HuH-7.5 (cell line): ENCODE data around the gene ZNF426.
"Not testable (repeated sequence)": the region's sequence is repeated elsewhere in the genome, so short reads cannot be mapped to it uniquely, and the experiment has no call there.

Experiments used
- DNase-seq: peaks from one replicate; pipeline ENCODE4 v3.0.0; 2011; ENCODE audit warnings: low spot score

Gene ZNF426

GRCh38 chr19:9538183-9539058 is at the start of gene ZNF426:
TSS of gene ZNF426 (minus strand) at chr19:9538645. CDS start at chr19:9536232, 2,413 bp downstream.
- peak; percentile 65 for DNase-seq

DNA sequence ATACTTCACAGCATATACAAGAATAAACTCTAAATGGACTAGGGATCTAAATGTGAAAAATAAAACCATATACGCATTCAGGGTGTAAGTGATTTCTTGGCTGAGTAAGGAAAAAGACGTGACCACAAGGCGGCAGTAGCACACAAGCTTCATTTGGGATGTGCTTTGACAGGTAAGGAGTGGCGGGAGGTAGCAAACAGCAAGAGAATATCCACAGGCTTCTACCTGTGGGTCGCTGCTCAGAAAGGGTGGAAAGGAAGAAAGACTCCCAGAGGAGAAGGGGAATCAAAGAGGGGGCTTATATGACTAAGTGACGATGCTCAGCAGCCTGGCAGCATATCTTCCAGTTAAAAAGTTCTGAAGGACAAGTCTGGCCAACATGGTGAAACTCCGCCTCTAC is 48.3 kb upstream of the ZNF426 start:
- DNase-seq = peak; percentile 22

DNA sequence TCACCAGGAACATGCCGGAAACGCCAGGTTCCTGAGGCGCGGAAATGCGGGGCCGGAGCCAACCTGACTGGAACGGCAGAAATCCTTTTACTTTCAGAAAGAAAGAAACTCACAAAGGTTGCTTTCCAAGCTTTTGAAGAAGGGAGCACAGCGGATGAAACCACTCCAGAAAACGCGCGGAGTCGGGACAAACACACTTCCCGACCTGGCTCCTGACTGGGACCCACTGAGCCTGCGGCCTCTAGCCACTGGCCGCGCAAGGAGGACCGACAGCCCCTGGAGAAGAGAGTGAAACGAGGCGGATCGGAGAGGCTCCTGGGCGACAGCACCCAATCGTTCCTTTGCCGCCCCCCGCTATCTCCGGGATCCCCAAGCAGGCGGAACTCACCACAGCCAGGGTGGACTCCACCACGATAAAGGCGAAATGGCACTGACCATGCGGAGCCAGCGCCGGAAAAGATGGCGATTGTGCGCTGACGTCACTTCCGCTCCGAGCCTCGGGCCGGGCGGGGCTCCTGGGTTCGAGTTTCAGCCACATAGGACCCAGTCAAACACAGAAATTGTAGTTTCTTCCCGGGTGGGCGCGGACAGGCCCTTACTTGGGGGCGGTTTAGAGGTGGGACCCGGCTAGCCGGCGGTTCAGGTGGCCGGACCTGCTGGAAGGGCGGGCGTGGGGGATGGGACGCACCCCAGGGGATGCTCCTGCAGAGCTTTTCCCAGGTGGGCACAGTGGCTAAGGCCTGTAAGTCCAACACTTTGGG is 45.8 kb upstream of the ZNF426 start, which contains the start of gene ZNF121:
Gene ZNF121 (minus strand): TSS at position 432 of the 761 bp plus-strand sequence. CDS start 16,407 bp downstream, outside the sequence.
- peak; percentile 54 for DNase-seq

- not testable (repeated sequence) for DNase-seq
Observed at GRCh38 chr19:9582081-9582725, 43.8 kb upstream of the ZNF426 start.

GRCh38 chr19:9580728-9581127 is 42.3 kb upstream of the ZNF426 start:
- no peak for DNase-seq

DNA sequence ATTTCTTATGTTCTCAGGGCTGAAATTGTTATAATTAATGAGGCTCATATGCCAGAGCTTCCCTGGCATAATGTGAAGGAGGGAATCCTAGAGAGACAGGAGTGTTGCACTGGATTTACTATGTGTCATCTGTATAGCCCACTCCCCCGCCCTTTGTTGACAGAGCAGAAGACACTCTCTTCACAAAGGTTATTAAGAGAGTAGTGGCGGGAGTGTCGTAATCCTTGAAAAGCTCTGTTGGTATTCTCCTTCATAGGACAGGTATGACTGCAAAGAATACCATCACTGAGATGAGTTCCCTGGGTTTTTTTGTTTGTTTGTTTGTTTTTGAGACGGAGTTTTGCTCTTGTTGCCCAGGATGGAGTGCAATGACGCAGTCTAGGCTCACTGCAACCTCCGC is 31.8 kb upstream of the ZNF426 start:
- DNase-seq = no peak

DNA sequence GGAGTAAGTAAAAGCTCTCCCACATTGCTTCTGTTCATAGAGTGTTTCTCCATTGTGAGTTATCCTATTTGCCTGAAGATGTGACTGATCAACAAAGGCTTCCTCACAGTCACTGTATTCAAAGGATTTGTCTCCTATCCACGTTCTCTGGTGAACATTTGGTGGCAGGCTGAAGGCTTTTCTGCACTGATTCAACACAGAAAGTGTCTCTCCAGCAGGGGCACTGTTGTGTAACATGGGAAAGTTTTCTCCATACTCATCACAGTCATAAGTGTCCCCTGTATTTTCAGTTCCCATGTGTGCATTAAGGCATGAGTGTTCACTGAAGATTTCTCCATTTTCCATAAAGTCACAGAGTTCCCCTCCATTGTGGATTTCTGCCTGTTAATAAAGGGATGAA is 28.3 kb upstream of the ZNF426 start:
- DNase-seq = no peak

DNA sequence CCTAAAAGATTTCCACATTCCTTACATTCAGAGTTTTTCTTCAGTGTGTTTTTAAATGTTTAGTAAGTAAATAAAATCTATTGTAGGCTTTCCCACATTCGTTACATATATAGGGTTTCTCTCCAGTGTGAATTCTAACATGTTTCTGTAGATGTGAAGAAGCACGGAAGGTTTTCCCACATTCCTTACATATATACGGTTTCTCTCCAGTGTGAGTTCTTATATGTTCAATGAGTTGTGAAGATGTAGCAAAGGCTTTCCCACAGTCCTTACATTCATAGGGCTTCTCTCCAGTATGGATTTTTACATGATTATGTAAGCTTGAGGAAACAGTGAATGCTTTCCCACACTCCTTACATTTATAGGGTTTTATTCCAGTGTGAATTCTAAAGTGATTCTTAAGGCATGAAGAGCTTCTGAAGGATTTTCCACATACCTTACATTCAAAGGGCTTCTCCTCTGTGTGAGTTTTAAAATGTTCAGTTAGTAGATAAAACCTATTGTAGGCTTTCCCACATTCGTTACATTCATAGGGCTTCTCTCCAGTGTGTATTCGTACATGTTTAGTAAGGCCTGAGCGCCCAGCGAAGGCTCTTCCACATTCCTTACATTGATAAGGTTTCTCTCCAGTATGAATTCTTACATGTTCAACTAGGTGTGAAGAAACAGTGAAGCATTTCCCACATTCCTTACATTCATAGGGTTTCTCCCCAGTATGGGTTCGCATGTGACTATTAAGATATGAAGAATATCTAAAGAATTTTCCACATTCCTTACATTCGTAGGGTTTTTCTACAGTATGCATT is 27.7 kb upstream of the ZNF426 start:
- no peak for DNase-seq

DNA sequence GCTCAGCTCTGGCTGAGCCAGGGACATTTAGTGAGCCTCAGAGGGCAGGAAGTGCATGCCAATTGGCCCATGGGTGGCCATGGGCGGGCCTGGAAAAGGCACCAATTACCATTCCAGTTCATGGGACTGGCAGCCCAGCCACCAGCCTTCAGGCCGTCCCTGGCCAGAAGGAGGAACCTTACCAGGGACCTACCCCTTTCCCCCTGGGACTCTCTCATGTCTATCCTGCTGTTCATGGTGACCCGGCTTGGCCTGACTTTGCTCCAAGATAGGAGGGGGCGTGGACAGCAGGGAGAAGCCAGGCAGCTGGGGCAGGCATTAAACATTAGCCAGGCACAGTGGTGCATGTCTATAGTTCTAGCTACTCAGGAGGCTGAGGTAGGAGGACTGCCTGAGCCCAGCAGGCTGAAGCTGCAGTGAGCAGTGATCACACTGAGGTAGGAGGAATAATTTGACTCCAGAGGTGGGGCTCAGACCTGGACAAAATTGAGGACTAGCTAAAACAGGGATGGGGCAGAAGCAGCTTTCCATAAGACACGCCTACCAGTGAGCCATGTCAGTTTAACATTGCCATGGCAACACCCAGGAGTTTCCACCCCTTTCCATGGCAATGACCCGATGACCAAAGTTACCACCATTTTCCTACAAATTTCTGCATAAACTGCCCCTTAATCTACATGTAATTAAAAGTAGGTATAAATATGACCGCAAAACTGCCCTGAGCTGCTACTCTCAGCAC is 14.3 kb upstream of the ZNF426 start:
- no peak for DNase-seq

- DNase-seq = no peak
Observed at GRCh38 chr19:9547870-9548269, 9.4 kb upstream of the ZNF426 start.

DNA sequence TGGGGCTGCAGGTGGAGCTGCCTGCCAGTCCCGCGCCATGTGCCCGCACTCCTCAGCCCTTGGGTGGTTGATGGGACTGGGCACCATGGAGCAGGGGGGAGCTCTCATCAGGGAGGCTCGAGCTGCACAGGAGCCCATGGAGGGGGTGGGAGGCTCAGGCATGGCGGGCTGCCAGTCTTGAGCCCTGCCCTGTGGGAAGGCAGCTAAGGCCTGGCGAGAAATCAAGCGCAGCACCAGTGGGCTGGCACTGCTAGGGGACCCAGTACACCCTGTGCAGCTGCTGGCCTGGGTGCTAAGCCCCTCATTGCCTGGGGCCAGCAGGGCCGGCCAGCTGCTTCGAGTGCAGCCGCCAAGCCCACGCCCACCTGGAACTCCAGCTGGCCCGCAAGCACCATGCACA is 2.8 kb upstream of the ZNF426 start:
- not testable (repeated sequence) for DNase-seq

DNA sequence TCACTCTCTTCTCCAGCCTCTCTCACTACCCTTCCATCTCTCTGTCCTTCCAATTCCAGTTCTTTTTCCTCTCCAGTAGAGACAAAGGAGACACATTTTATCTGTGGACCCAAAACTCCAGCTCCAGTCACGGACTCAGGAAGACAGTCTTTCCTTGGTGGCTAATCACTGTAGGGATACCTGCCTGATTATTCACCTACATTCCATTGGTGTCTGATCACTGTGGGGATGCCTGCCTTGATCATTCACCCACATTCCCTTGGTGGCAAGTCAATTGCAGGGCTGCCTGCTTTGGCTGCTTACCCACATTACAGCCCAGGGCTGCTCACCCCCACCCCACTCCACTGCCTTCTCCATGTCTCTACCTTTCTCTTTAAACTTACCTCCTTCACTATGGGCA is 1.5 kb upstream of the ZNF426 start:
- DNase-seq = not testable (repeated sequence)

- not testable (repeated sequence) for DNase-seq
Observed at GRCh38 chr19:9539201-9539600, 756 bp upstream of the ZNF426 start.

DNA sequence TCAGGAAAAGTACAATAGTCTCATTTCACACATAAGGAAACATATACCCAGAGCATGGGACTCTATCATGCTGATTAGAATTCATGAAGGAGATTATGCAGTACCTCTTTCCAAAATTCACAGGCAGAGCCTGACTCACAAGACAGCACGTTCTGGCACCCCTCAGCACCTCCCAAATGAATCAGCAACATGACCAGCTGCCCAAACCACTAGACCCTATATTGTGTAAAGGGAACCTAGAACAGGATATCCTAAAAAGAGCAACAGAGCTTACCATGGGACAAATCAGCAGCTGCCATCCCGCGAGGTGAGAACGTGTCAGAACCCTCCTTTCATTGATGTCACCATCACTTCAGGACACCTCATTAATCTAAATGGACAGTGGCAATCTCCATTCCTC is 2.5 kb downstream of the ZNF426 start:
- no peak for DNase-seq

- DNase-seq = no peak
Observed at GRCh38 chr19:9531933-9532332, 6.5 kb downstream of the ZNF426 start.

DNA sequence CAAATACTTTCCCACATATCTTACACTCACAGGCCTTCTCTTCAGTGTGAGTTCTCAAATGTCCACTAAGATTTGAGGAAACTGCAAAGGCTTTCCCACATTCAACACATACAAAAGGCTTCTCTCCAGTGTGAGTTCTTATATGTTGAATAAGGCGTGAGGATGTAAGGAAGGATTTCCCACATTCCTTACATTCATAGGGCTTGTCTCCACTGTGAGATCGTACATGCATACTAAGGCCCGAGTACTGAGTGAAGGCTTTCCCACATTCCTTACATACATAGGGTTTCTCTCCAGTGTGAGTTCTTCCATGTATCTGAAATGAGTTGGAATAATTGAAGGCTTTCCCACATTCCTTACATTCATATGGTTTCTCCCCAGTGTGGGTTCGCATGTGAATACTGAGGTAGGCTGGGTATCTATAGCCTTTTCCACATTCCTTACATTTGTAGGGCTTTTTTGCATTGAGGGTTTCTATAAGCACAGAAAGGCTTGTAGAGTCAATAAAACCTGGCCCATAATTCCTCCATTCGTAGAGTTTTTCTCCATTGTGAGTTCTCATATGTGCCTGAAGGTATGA is 9.6 kb downstream of the ZNF426 start:
- no peak for DNase-seq

- DNase-seq = no peak
Observed at GRCh38 chr19:9523885-9524474, 14.5 kb downstream of the ZNF426 start.

DNA sequence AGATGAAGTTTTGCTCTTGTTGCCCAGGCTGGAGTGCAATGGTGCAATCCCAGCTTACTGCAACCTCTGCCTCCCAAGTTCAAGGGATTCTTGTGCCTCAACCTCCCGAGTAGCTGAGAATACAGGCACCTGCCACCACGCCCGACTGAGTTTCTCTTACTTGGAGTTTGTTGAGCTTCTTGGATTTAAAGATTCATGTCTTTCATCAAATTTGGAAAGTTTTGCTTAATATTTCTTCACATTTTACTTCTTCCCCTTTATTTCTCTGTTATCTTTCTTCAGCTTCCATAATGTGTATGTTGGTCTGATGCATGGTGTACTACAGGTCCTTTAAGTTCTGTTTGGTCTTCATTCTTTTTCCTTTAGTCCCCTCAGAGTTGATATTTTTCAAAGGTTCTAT is 31.2 kb downstream of the ZNF426 start:
- no peak for DNase-seq

DNA sequence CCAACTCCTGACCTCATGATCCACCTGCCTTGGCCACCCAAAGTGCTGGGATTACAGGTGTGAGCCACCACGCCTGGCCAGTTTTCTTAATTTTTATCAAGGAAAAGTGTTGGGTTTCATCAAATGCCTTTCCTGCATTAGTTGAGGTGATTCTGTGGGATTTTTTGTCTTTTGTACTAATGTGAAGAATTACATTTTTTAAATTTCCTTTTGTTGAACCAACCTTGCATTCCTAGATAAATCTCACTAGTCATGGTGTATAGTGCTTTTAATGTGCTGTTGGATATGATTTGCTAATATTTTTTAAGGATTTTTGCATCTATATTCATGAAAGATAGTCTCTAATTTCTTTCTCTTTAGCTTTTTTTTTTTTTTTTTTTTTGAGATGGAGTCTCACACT is 37.6 kb downstream of the ZNF426 start:
- DNase-seq = no peak
